Measurements from ENCODE around the gene GLIS1. TPM values are rescaled to one million over a fixed set of nuclear protein-coding genes. Genes with fewer than 3 reads are reported as not detected.

The GLIS1 gene
- total and polyA plus RNA-seq, 10 of the 15 experiments (the other 5 are each of a cell fraction or from before 2014, with no cell fraction given): not detected

DNA sequence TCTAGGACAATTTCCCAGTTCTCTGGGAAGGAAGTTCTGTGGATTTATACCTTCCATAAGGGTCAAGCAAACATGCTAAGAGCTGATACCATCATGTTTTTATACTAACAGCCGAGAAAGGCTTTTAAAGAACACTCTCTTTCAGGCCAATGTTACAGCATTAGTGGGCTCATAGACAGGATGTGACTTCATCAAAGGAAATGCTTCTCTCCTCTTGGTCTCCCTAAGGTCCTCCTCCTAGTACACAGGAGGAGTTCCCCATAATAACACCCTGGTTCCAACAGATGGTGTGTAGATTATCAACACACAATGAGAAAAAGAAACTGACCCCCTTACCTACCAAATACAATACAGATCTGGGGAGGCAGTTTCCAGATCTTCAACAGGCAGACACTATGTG is 26.7 kb upstream of the GLIS1 start:
- H4K20me1 ChIP-seq (ENCODE audit: control insufficient read depth, insufficient read depth): no peaks in the 10 kb centered on the region
- BruUV-seq (replicated peaks): no TSS peak
- 100% methylated on average over 1 of the region's 1 CpG for WGBS (ENCODE audit: insufficient coverage, insufficient replicate concordance, low lambda C conversion rate, missing lambda C conversion rate)
- TF ChIP-seq RAD51 (IDR thresholded peaks at IDR 0.05): no peak
- TF ChIP-seq, protein P1, sequence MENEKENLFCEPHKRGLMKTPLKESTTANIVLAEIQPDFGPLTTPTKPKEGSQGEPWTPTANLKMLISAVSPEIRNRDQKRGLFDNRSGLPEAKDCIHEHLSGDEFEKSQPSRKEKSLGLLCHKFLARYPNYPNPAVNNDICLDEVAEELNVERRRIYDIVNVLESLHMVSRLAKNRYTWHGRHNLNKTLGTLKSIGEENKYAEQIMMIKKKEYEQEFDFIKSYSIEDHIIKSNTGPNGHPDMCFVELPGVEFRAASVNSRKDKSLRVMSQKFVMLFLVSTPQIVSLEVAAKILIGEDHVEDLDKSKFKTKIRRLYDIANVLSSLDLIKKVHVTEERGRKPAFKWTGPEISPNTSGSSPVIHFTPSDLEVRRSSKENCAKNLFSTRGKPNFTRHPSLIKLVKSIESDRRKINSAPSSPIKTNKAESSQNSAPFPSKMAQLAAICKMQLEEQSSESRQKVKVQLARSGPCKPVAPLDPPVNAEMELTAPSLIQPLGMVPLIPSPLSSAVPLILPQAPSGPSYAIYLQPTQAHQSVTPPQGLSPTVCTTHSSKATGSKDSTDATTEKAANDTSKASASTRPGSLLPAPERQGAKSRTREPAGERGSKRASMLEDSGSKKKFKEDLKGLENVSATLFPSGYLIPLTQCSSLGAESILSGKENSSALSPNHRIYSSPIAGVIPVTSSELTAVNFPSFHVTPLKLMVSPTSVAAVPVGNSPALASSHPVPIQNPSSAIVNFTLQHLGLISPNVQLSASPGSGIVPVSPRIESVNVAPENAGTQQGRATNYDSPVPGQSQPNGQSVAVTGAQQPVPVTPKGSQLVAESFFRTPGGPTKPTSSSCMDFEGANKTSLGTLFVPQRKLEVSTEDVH (IDR thresholded peaks at IDR 0.05; ENCODE audit: low read depth, partially characterized antibody): no peak
- 0 out of 2 replicates have a peak, but pooled peaks have one; percentile 21 for TF ChIP-seq CREM (IDR thresholded peaks at IDR 0.05; ENCODE audit: low read depth)
- no peak for TF ChIP-seq MTA2 (IDR thresholded peaks at IDR 0.05; ENCODE audit: low read depth)
- peak; percentile 77 for TF ChIP-seq GABPA (IDR thresholded peaks at IDR 0.05; ENCODE audit: low read depth)
- TF ChIP-seq TCF7 (IDR thresholded peaks at IDR 0.05; ENCODE audit: borderline replicate concordance): no peak
- CTCF ChIA-PET: interaction anchor here (1.2 to 1.4 kb wide), 3 partner anchors 12 to 280 kb away, joined by 4 to 5 read pairs (median 4); no protein-coding TSS in a partner anchor
- no peak overlapping the region for H3K27ac ChIP-seq (ENCODE audit: control insufficient read depth, insufficient read depth)
- RAD21 ChIA-PET (ENCODE audit: unreplicated experiment): no interaction called here
- peaks cover 0 to 4% of the 10 kb centered on the region in 2 experiments; a peak in 1 of 4 replicates for H3K36me3 ChIP-seq (ENCODE audit: control insufficient read depth in 2 of 2, insufficient read depth in 2 of 2, low read length in 1 of 2)
- peaks cover 3% of the 10 kb centered on the region; the same call in 1 of the 2 replicates for H3K4me1 ChIP-seq (ENCODE audit: control insufficient read depth, insufficient read depth, low read length)
- ATAC-seq (peak; percentile 69), DNase-seq (ENCODE audit: low read depth, low spot score) (no peak), FAIRE-seq (no peak)
- SMC1A ChIA-PET (ENCODE audit: uncharacterized antibody, unreplicated experiment): no interaction called here
- no peaks in the 10 kb centered on the region for H3K27me3 ChIP-seq (replicated peaks in 1 of 2; ENCODE audit: control insufficient read depth in 2 of 2, insufficient read depth in 2 of 2, low read length in 1 of 2)
- POLR2A ChIA-PET: no interaction called here
- H3K4me2 ChIP-seq (ENCODE audit: control insufficient read depth, insufficient read depth): no peak overlapping the region
- no peak overlapping the region for H3K4me3 ChIP-seq
- H3K79me2 ChIP-seq (ENCODE audit: control insufficient read depth, insufficient read depth, low read length): no peaks in the 10 kb centered on the region
- intact Hi-C loops (cut with micrococcal nuclease; ENCODE audit: unreplicated experiment) (no loop called here), in situ Hi-C loops (cut with MboI) (no loop called here)
- H2AFZ ChIP-seq (ENCODE audit: control insufficient read depth, low read depth, low read length): no peak overlapping the region
- H3K9ac ChIP-seq (ENCODE audit: control insufficient read depth, insufficient read depth, low read length): no peak overlapping the region
- no peaks in the 10 kb centered on the region for H3K9me3 ChIP-seq (replicated peaks; ENCODE audit: control insufficient read depth, insufficient read depth, low read length)

All from GM12878 (cell line).